TTC549 (cell line): ENCODE results near the gene FLYWCH2.

Experiments used
- FAIRE-seq: peaks from 2 replicates; lab custom pipeline; 2012; peaks lifted over from hg19 to GRCh38; lab: Jason Lieb, UNC

FLYWCH2 gene, protein sequence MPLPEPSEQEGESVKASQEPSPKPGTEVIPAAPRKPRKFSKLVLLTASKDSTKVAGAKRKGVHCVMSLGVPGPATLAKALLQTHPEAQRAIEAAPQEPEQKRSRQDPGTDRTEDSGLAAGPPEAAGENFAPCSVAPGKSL

DNA sequence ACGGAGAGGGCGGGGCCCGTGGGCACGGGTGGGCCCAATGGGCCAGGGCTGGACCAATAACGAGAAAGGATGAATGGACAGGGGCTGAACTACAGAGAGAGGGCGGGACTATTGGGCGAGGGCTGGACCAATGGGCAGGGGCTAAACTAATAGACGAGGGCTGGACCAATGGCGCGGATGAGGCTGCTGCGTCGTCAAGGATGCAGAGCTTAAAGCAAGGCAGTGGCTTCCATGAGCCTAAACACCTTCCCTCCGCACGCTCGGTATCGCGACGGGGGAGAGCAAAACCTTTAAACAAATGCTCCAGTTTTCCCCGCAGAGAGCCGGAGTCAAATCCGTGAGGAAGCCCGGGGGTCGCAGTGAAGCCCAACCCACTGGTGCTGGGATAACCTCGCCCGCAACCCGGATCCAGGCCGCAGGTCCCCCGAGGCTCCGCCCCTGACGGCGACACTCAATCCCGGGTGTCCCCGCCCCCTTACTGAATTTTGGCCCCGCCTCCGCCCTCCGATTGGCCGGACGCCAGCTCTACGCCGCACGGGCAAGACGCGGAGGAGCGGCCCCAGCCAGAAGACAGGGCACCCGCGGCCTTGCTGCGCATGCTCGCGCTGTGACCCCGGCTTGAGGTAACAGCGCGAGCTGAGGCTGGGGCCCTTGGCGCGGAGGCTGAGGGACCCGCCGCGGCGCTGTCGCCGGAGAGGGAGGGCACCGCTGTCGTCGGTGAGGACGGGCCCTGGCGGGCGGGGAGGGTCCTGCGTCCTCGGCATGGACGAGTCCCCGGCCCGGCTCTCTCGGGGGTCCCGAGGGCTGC is at the start of gene FLYWCH2:
Gene FLYWCH2, plus strand, starts transcription at position 566 of the 808 bp plus-strand sequence. CDS start 13,235 bp downstream, outside the sequence.
- FAIRE-seq: peak; percentile 82

DNA sequence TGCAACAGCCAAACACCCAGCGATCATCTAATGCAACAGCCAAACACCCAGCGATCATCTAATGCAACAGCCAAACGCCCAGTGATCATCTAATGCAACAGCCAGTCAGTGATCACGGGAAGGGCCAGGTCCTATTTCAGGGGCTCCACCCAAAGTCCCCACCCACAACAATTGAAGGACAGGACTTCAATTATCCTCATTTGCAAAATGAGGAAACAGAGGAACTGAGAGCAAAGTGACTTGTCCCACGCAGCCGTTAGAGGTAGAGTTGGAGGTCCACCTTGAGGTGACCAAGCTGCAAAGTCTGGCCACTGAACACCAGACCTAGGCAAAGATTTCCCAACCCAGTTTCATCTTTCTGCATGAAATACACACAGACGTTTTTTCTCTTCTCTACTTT is 49.2 kb upstream of the FLYWCH2 start:
- no peak for FAIRE-seq

DNA sequence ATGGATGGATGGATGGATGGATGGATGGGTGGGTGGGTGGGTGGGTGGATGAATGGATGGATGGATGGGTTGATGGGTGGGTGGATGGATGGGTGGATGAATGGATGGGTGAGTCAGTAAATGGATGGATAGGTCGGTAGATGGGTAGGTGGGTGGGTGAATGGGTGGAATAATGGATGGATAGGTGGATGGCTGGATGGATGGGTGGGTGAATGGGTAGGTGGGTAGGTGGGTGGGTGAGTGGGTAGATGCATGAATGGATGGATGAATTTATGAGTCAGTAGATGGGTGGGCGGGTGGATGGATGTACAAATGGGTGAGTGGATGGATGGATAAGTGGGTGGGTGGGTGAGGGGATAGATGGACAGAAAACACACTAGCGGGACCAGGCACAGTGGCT is 48.0 kb upstream of the FLYWCH2 start:
- FAIRE-seq: no peak

DNA sequence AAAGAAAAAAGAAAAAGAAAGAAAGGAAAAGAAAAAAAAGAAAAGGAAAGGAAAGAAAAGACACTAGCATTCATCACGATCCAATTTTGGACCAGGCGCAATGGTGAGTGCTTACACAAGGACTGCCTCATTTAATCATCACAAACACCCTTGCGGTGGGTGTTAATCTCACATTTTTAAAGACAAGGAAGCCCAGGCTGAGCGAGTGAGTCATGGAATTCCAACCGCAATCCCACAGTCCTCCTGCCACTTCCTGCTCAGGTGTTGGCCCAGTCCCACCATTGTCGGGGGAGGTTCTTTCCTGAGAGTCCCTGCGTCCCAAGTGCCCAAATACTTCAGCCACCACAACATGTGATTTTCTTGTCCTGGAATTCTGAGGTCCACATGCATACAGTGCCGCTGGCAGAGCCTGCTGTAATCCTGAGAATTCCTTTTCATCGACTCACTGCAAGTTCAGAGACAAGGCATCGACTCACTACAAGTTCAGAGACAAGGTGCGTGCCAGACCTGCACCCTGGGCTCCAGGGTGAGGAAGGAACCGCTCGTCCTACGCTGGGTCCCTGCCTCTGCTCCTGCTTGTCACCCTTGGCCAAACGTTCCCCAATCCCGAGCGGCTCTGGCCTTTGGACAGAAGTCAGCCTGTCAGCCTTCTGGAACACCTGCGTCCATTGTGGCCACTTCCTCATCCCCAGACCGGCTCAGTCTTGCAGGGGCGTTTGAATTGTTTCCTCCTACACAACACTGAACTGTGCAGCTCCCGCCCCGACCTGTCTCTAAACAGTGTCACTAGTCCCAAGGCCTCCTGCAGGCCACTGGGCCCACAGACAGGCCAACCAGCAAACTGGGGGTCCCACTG is 47.1 kb upstream of the FLYWCH2 start:
- FAIRE-seq: no peak

DNA sequence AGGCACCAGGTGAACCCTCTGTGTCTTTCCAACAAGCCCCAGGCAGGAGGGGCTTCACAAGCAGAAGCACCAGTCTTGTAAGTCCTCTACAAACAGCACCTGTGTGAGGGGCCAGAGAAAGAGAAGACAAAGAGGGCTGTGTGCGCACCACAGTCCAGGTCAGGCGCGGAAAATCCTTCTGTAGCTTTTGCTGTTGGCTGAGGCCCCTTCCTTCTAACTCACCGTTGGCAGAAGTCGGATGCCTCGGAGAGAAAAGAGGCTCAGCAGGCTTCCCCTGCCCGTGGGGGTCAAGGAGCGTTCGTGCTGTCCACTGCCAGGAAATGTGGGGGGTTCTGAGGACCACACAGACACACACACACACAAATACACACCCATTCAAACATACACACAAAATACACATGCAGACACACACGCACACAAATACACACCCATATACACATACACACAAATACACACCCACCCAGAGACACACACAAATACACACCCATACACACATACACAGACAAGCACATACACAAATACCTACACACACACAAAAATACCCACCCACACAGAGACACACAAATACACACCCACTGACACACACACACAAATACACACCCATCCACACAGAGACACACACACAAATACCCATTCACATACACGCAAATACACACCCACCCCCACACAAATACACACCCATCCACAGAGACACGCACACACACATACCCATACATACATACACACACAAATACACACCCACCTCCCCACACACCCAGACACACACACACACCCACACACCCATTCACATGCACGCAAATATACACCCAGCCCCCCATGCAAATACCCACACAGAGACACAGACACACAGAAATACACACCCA is 46.1 kb upstream of the FLYWCH2 start:
- no peak for FAIRE-seq

DNA sequence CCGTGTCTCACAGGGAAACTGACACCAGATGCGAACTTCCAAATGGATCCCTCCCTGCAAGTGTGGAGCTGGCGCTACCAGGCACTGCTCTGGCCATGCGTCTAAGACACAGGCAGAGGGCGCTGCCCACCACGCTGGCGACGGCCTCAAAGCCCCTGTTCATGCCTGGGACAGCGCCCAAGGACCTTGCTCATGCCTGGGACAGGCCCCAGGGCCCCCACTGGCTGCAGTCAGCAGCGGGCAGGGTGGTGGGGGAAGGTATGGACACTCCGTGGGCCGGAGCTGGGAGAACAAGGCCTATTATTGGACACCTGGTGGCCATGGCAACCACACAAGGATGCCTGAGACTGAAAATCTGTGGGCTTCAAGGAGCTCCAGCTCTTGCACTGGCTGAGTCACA is 44.1 kb upstream of the FLYWCH2 start:
- no peak for FAIRE-seq

DNA sequence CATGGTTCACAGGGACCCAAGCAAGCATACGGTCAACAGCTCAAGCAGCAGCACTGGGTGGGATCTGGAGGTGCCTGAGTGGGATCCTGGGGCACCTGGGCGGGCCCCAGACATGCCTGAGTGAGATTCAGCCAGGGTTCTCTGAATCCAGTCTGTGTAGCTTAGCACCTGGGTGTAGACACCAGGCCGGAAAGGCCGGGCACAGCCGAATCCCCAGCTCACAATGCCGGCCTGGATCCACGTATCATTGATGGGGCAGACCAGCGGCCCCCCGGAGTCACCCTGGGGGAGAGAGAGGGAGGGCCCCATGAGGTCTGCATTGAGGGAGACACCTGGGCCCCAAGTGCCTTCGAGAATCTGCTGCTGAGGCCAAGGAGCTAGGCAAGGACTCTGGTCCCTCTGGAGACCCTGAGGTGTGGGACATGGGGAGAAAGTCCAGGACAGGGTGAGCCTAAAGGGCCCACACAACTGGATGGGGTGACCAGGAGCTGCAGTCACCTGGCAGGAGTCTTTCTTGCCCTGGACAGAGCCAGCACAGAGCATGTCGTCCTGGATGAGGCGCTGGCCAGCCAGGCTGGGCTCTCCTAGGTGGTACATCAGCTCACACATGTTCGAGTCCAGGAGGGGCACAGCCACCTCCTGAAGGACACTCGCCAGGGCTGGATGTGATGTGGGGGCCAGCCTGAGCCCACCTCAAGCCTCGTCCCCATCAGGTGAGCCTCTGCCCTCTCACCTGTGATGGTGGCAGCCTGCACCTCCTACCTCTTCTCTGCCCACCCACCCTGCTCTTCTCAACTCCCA is 43.2 kb upstream of the FLYWCH2 start:
- no peak for FAIRE-seq

DNA sequence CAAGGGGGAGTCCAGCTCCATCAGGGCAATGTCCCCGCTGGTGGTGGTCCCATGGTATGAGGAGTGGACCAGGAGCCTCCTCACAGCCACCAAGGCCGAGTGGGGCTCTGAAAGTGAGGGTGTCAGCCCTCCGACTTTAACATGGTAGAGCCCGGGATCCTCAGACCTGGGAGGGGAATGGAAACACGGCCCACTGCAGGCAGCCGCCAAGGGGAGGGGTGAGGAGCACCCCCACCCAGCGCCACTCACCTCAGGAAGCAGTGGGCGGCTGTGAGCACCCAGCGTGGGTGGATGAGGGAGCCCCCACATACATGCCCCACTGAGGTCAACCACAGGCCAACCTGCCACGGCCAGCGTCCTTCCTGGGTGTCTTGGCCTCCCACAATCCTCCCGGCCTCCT is 42.1 kb upstream of the FLYWCH2 start:
- FAIRE-seq: no peak

DNA sequence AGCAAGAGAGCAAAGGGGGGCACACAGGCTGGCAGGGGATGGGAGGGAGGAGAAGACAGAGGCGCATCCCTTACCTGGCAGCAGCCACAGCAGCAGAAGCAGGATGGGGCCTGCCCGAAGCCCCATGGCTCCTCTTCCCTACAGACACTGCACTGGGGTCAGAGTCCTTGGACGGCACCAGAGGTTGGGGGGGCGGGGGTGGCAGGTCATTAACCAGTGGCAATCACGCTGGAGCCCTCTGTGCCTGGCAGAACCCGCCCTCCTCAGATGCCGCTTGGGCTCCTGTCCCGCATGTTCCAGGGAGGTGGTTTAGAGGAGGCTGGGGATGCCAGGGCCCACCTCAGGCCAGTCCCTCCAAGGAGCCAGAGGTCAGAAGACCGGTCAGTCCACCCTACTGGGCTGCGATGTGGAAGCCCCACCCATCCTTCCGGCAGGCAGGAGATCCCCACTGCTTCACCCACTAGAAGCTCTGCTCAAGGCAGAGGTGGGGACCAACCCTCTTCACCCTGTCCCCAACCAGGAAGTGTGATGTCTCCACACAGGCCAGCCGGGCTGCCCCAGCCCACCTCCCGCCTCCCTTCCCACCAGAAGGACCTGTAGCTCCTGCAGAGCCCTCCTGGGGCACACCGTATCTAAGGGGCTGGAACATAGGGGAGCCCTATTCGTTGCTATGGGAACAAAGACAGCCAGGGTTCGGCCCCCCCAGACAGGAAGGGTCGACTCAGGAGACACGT is 41.2 kb upstream of the FLYWCH2 start:
- FAIRE-seq: no peak

DNA sequence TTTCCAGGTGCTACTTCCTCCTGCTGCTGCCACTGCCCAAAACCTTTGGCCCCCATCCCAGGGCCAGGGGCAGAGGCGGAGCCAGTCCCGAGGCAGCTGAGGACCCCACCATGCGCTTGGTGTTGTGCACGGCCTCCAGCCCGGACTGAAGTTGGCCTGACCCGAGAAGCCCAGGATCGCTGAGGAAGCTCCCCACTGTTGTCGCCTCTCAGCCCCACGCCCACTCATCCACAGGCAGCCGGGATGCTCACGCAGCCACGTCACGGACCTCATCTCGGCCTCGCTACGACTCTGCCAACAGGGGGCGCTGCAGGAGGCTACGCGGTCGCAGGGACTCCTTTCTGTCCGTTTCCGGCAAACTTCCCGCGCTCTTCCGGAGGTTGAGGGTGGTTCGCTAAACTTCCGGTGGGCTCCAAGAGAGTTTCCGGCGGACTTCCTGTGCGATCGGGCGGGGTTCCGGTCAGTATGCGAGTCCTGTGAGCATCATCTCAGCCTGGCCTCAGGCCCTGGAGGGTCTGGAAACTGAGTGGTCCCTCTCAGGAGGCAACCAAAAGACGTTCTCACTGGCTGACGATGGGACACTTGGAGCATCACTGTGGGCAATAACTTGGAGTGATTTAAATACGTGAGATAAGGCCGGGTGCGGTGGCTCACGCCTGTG is 40.5 kb upstream of the FLYWCH2 start:
- no peak for FAIRE-seq

DNA sequence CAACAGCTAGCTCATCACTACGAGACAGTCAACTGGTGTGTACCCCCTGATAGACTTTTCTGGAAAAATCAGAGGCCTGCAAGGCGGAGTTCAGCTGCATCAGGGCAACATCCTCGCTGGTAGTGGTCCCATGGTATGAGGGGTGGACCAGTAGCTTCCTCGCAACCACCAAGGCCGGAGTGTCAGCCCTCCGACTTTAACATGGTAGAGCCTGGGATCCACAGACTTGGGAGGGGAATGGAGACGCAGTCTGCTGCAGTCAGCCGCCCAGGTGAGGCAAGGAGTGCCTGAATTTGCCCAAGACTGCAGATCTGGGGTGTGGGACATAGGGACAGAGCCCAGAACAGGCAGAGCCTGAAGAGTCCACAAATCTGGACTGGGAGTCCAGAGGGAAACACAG is 39.5 kb upstream of the FLYWCH2 start:
- FAIRE-seq: no peak

DNA sequence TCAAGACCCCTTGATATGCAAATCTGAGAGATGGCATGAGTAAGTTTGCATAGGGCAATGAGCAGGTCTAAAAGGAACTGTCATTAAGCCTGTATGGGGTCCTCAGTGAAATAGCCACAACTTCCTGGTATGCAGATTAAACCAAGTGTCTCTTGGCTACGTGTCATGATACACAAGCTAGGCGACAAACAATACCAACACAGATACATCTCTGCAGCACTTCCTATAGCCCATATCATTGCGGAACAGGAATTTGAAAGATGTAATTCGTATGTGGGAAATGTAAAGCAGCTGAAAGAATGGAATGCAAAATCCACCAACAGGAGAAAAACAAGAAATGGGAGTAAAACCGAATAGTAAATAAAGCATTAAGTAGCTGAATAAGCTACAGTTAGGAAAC is 37.9 kb upstream of the FLYWCH2 start:
- no peak for FAIRE-seq

DNA sequence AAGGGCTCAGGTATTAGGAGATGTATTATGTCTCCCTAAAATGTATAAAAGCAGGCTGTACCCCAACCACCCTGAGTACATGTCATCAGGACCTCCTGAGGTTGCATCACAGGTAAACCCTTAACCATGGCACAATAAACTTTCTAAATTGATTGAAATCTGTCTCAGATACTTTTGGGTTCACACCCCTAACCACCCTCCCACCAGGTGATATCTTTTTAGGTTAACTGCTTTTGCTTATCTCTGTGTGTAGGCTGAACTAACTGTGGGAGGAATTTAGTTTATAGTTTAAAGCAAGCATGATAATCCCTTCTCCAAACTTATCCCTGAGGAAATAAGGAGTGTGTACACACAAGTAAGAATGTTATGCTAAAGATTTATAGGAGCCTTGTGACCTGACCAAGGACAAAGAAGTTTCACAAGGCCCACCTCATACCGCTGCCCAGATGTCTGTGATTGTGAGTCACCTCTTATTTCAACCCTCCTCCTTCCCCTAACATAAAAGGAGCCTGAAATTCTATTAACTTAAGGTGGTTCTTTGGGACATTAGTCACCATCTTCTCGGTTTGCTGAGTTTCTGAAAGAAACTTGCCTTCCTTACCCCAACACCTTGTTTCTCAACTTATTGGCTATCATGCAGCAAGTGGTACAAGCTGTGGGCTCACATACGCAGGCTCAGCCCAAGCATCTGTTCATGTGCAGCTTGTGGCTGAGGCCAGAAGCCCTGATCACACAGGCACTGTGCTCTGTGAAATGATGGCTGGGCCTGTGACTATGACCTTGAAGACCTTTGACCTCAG is 36.3 kb upstream of the FLYWCH2 start:
- no peak for FAIRE-seq

DNA sequence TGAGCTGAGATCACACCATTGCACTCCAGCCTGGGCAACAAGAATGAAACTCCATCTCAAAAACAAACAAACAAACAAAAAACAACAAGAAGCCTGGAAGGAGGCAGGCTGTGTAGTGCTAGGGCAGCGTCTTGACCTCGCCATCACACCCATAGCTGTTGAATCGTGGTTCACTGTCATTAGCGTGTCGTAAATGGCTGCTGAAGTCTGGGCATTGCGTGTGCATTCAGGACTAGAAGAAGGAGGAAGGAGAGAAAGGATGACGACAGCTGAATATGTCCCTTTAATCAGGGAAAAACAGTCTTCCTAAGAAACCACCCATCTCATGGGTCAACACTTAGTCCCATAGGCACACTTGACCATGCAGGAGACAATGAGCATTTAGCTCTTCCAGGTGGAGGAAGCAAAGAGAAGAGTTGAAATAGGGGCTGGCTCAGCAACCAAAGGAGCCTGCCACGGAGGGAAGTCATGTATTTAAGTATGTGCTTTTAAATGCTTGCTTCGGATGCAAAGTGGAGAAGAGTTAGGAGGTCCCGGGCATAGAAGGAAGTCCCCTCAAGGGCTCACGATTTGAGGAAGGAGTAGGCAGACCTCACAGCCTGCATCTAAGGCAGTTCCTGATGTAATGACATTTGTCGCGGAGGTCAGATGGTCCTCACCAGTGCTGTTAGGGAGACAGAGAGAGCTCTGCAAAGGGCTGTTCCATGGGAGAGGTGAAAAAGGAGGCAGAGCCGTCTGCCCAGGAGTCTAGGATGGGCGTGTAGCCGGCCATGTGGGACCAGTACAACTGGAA is 33.9 kb upstream of the FLYWCH2 start:
- FAIRE-seq: no peak

DNA sequence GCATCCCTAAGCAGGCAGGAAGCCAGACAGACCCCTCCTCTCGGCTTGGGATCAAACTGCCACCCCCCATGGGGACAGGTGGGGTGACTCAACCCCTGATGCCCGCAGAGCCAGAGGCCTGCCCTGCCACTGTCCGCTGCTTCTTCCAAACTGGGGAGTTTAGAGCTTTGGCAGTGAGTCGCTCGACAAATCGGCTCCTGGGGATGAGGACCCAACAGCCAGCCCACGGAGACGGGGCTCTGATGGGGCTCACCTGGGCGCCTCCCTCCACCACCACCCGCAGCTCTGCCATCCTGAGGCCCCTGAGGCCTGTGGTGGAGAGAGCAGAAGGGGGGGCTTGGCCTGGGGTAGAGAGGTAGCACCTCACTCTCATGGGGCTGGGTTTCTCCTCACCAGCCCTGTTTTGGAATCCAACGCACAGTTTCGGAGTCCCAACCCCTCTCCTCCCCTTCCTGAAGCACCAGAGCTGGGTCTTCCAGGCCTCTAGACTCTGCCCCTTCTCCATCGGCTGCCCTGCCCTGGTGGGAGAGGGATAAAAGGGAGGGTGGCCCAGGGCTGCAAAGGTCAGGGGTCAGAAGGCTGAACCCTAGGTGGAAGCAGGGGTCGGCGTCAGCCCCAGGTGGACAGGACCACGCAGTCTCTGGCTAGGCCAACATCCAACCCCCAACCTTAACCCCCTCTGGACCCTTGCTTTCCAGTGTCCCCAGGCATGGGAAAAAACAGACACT is 30.8 kb upstream of the FLYWCH2 start:
- no peak for FAIRE-seq

DNA sequence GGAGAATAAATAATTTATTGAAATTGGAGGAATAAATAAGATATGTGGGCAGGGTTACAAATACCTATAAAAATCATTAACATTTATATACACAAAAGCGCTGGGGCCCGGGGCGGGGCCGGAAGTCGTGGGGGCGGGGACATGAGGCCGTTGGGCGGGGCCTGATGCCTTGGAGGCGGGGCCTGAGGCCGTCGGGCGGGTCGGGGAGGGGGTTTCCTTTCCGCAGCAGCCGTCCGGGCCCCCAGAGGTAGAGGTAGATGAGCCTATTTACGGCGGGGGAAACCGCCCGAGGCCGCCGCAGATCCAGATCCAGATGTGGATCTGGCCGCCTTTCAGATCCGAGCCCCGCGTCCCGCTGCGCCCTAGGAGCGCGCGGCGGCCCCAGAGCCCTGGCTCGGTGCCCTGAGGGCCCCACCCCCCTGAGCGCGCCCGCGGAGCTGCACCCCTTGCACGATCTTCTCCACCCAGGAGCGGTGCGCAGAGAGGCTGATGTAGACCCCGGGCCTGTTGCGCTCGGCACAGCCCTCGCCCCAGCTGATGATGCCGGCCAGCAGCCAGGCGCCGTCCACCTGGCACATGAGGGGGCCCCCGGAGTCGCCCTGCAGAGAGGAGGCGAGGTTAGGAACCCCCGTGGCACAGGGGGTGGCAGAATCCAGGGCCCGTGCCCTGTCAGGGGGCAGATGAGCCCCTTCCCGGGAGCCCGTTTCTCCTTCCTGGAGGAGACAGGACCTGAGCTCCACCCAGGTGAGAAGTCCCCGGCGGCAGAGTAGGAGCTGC is 30.1 kb upstream of the FLYWCH2 start:
- FAIRE-seq: no peak

DNA sequence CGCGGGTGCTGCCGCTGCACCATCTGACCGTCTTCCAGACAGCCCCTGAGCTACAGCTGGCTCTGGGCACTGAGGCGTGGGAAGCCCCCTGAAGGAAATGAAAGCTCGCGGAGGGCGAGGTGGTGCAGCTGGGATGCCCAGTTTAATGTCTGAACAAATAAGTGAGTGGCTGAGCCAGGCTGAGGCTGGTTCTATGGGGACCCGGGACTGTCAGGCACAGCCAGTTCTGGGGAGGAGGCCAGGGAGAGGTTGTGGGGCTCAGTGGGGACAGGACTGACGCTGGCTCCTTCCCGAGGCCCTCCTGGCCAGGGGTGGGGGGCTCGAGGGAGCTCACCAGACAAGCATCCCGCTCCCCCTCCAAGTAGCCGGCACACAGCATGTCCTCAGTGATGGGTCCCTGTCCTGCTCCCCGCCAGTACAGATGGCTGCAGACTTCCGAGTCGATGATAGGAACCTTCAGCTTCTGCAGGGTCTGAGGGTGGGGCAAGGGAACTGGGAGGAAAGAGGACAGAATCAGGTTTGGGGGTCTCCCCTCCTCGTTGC is 29.4 kb upstream of the FLYWCH2 start:
- FAIRE-seq: no peak
